Neural cell (in vitro differentiated cells): ENCODE data around the gene MEGF11. TPM values are rescaled to one million over a fixed set of nuclear protein-coding genes. Genes with fewer than 3 reads are reported as not detected.

Experiments used
- H2AFZ ChIP-seq: fragments of 200-600, 300-800 bp; sonication (generic), shearing (Covaris generic); 2 replicates; pipeline ENCODE4 v1.6.0; 2014; ENCODE audit warnings: low read depth, mild to moderate bottlenecking, antibody characterized with exemption, low read length, moderate library complexity
- H3F3A ChIP-seq: fragments of 200-600 bp; shearing (Covaris generic); 2 replicates; pipeline ENCODE4 v1.6.1; 2016; ENCODE audit warnings: mild to moderate bottlenecking, moderate library complexity, mixed read lengths, antibody characterized with exemption, low read length; ENCODE audit not compliant: insufficient read depth, poor library complexity, severe bottlenecking
- H3K27ac ChIP-seq: fragments of 200-600, 300-800 bp; sonication (generic), shearing (Covaris generic); 2 replicates; pipeline ENCODE4 v1.5.1; 2014; ENCODE audit warnings: mild to moderate bottlenecking, low read length, moderate library complexity
- H3K27me3 ChIP-seq: fragments of 300-800, 200-600 bp; sonication (generic), shearing (Covaris generic); 2 replicates; pipeline ENCODE4 v1.6.0; 2014; ENCODE audit warnings: mild to moderate bottlenecking, low read depth, low read length, moderate library complexity; ENCODE audit not compliant: insufficient read depth
- H3K36me3 ChIP-seq: fragments of 300-800, 200-600 bp; sonication (generic), shearing (Covaris generic); 2 replicates; pipeline ENCODE4 v1.5.1; 2014; ENCODE audit warnings: mild to moderate bottlenecking, antibody characterized with exemption, low read length, moderate library complexity; ENCODE audit not compliant: insufficient read depth
- H3K4me2 ChIP-seq: fragments of 300-800, 200-600 bp; sonication (generic), shearing (Covaris generic); 2 replicates; pipeline ENCODE4 v1.6.0; 2014; ENCODE audit warnings: mild to moderate bottlenecking, low read length
- H3K4me3 ChIP-seq: fragments of 300-800, 200-600 bp; sonication (generic), shearing (Covaris generic); 2 replicates; pipeline ENCODE4 v1.5.1; 2014; ENCODE audit warnings: mild to moderate bottlenecking, low read length, moderate library complexity
- H3K79me2 ChIP-seq: fragments of 200-600 bp; shearing (Covaris generic); replicated peaks from 2 replicates; pipeline ENCODE4 v1.6.0; 2014; ENCODE audit warnings: mild to moderate bottlenecking, low read length, moderate library complexity; ENCODE audit not compliant: insufficient read depth
- H3K9ac ChIP-seq: fragments of 300-800, 200-600 bp; sonication (generic), shearing (Covaris generic); 2 replicates; pipeline ENCODE4 v1.6.1; 2016; ENCODE audit warnings: mild to moderate bottlenecking, low read length, mixed read lengths
- H3K9me2 ChIP-seq: fragments of 200-600 bp; shearing (Covaris generic); 2 replicates; pipeline ENCODE4 v1.6.1; 2016; ENCODE audit warnings: mild to moderate bottlenecking, low read length, mixed read lengths; ENCODE audit not compliant: insufficient read depth
- H3K9me3 ChIP-seq: fragments of 200-600, 300-800 bp; sonication (generic), shearing (Covaris generic); 2 replicates; pipeline ENCODE4 v1.6.1; 2016; ENCODE audit warnings: mild to moderate bottlenecking, mixed run types, low read length, moderate library complexity, mixed read lengths
- H4K20me1 ChIP-seq: fragments of 200-600 bp; shearing (Covaris generic); 2 replicates; pipeline ENCODE4 v1.6.1; 2016; ENCODE audit warnings: mild to moderate bottlenecking, mixed run types; ENCODE audit not compliant: insufficient read depth
- CTCF ChIP-seq: fragments of 450-650 bp; IDR thresholded peaks from 2 replicates; pipeline ENCODE4 v1.5.1; 2014; ENCODE audit warnings: antibody characterized with exemption, mild to moderate bottlenecking, moderate library complexity; ENCODE audit not compliant: poor library complexity, severe bottlenecking
- EP300 ChIP-seq: fragments of 450-650 bp; conservative IDR thresholded peaks from 2 replicates; pipeline ENCODE4 v1.6.1; 2014; ENCODE audit warnings: antibody characterized with exemption, mild to moderate bottlenecking, moderate library complexity; ENCODE audit not compliant: poor library complexity, severe bottlenecking
- EZH2 ChIP-seq: fragments of 200-600, 300-800 bp; shearing (Covaris generic), sonication (generic); IDR thresholded peaks from 2 replicates; pipeline ENCODE4 v1.6.1; 2014; ENCODE audit warnings: antibody characterized with exemption, low read length, borderline replicate concordance, mild to moderate bottlenecking; ENCODE audit not compliant: insufficient read depth, poor library complexity, severe bottlenecking
- MXI1 ChIP-seq: fragments of 450-650 bp; conservative IDR thresholded peaks from 2 replicates; pipeline ENCODE4 v1.6.1; 2014; ENCODE audit warnings: antibody characterized with exemption, mild to moderate bottlenecking; ENCODE audit not compliant: poor library complexity, severe bottlenecking
- POLR2AphosphoS5 ChIP-seq: IDR thresholded peaks from 2 replicates; pipeline ENCODE4 v1.6.1; 2012
- RAD21 ChIP-seq: fragments of 450-650 bp; conservative IDR thresholded peaks from 2 replicates; pipeline ENCODE4 v1.6.1; 2014; ENCODE audit warnings: antibody characterized with exemption, mild to moderate bottlenecking, moderate library complexity
- REST ChIP-seq: IDR thresholded peaks from 2 replicates; pipeline ENCODE4 v1.6.1; 2012; ENCODE audit warnings: borderline replicate concordance
- SMC3 ChIP-seq: fragments of 450-650 bp; conservative IDR thresholded peaks from 2 replicates; pipeline ENCODE4 v1.6.1; 2014; ENCODE audit warnings: antibody characterized with exemption, mild to moderate bottlenecking, moderate library complexity; ENCODE audit not compliant: poor library complexity
- TAF1 ChIP-seq: IDR thresholded peaks from 2 replicates; pipeline ENCODE4 v1.6.1; 2012; ENCODE audit warnings: low read depth
- polyA plus RNA-seq: library from polyadenylated mRNA; depleted of rRNA; stranded (reverse); fragments of >200 nt; gene quantifications from 2 replicates; pipeline ENCODE4 v1.2.3, GENCODE V29; 2014

MEGF11 gene
- polyA plus RNA-seq, 1 donor from 2014 or later = 0.64 TPM

- Histone ChIP-seq H3F3A (no peaks in the 10 kb centered on the region), H3K27ac (no peak overlapping the region), H3K9me3 (no peaks in the 10 kb centered on the region), H3K4me3 (no peak overlapping the region), H3K79me2 (no peaks in the 10 kb centered on the region), H3K9ac (no peak overlapping the region), H4K20me1 (no peaks in the 10 kb centered on the region), H3K4me2 (no peak overlapping the region), H3K9me2 (no peaks in the 10 kb centered on the region), H2AFZ (no peak overlapping the region), H3K27me3 (no peaks in the 10 kb centered on the region), H3K36me3 (no peaks in the 10 kb centered on the region)
- TF ChIP-seq CTCF (no peak), MXI1 (no peak), TAF1 (no peak), REST (no peak), SMC3 (no peak), EZH2 (no peak), RAD21 (no peak), EP300 (no peak), POLR2AphosphoS5 (no peak)
Measured at GRCh38 chr15:66154581-66154980, 99.0 kb downstream of the MEGF11 start.

- Histone ChIP-seq H2AFZ (no peak overlapping the region), H3K27me3 (no peaks in the 10 kb centered on the region), H4K20me1 (no peaks in the 10 kb centered on the region), H3K4me3 (no peak overlapping the region), H3K4me2 (no peak overlapping the region), H3K9ac (no peak overlapping the region), H3K27ac (no peak overlapping the region), H3F3A (no peaks in the 10 kb centered on the region), H3K79me2 (no peaks in the 10 kb centered on the region), H3K9me2 (no peaks in the 10 kb centered on the region), H3K9me3 (no peaks in the 10 kb centered on the region), H3K36me3 (no peaks in the 10 kb centered on the region)
- TF ChIP-seq EZH2 (no peak), POLR2AphosphoS5 (no peak), MXI1 (no peak), EP300 (no peak), REST (no peak), TAF1 (no peak), RAD21 (no peak), SMC3 (no peak), CTCF (no peak)
Measured at GRCh38 chr15:66153549-66154415, 99.8 kb downstream of the MEGF11 start.
